ENCODE measurements around the gene ETV5. TPM values are rescaled to one million over a fixed set of nuclear protein-coding genes. Genes with fewer than 3 reads are reported as not detected.

The ETV5 gene
- total RNA-seq, 1 experiment from 2014 or later, result 16.2 TPM

DNA sequence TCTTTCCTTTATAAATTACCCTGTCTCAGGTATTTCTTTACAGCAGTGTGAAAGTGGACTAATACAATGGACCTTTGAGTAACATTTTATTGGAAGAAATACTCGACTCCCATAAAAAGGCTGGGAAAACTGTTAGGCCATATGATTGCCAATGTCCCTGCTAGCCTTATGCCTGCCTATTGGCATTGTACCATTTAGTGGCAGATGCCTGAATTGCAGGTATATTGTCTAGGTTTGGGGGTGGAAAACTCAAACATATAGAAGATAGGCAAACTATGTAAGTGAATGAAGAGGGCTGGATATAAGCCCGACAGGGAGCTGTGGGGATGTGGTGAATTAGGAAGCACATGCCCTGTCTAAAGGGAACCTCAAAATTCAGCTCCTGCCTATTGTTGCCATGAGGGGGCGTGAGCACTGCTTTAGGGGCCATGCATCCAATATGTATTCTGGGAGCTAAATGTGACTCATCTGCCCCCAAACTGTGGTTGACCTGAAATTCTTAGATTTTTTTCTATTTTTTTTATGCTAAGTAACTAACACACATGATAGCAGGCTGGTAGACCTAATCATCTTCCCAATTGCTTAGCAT, 105.9 kb downstream of the ETV5 start:
- no peaks in the 10 kb centered on the region for H3K36me3 Mint-ChIP-seq (ENCODE audit: insufficient read depth, unreplicated experiment)
- H3K27me3 Mint-ChIP-seq (ENCODE audit: insufficient read depth, unreplicated experiment), result peaks cover 6% of the 10 kb centered on the region
- H3K4me3 Mint-ChIP-seq (ENCODE audit: unreplicated experiment), result no peak overlapping the region
- no peak overlapping the region for H3K27ac Mint-ChIP-seq (ENCODE audit: unreplicated experiment)
- no peaks in the 10 kb centered on the region for H3K4me1 Mint-ChIP-seq (ENCODE audit: low read depth, unreplicated experiment)
- Histone ChIP-seq H3K36me3 (ENCODE audit: control insufficient read depth, insufficient read depth, low read length) (no peaks in the 10 kb centered on the region), H3K4me1 (no peaks in the 10 kb centered on the region), H3K4me3 (ENCODE audit: low read depth, low read length) (no peak overlapping the region), H3K9me3 (no peaks in the 10 kb centered on the region), H3K27me3 (replicated peaks; ENCODE audit: control insufficient read depth, insufficient read depth, low read length) (no peaks in the 10 kb centered on the region)
- TF ChIP-seq, protein P1, sequence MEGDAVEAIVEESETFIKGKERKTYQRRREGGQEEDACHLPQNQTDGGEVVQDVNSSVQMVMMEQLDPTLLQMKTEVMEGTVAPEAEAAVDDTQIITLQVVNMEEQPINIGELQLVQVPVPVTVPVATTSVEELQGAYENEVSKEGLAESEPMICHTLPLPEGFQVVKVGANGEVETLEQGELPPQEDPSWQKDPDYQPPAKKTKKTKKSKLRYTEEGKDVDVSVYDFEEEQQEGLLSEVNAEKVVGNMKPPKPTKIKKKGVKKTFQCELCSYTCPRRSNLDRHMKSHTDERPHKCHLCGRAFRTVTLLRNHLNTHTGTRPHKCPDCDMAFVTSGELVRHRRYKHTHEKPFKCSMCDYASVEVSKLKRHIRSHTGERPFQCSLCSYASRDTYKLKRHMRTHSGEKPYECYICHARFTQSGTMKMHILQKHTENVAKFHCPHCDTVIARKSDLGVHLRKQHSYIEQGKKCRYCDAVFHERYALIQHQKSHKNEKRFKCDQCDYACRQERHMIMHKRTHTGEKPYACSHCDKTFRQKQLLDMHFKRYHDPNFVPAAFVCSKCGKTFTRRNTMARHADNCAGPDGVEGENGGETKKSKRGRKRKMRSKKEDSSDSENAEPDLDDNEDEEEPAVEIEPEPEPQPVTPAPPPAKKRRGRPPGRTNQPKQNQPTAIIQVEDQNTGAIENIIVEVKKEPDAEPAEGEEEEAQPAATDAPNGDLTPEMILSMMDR (IDR thresholded peaks at IDR 0.05; ENCODE audit: insufficient read depth in 1 of 2, low read depth in 1 of 2, low read length in 1 of 2, severe bottlenecking in 1 of 2, unreplicated experiment in 1 of 2), result peak; percentile 11 to 29
- POLR2A ChIA-PET, result no interaction called here
- intact Hi-C loops (cut with micrococcal nuclease; ENCODE audit: unreplicated experiment), result loop anchor here (5.0 kb wide), 1 partner anchor 89 kb away; no protein-coding TSS in a partner anchor
- CTCF ChIA-PET, result interaction anchor here (0.6 to 1.0 kb wide), 4 partner anchors 19 to 379 kb away, joined by 3 read pairs; no protein-coding TSS in a partner anchor
- DNase-seq, result peak in 1 of 2 experiments; percentile 22
- no peaks in the 10 kb centered on the region for H3K9me3 Mint-ChIP-seq (ENCODE audit: unreplicated experiment)
- no TSS peak for BruUV-seq (replicated peaks)

DNA sequence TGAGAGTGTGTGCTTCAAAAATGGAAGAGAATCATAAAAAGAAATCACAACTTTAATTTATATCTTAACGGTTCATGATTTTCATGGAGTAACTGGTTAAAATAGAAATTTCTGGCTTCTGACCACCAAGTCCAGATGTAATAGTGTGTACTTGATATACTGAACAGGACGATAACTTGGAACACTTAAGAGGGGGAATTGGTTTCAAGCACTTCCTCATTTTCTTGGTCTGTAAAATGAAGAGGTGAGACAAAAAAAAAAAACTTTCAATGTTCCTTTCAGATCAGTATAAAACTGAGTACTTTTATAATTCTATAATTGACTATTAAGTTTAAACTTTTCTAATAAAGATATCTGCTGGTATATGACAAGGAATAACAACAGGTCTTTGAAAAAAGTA, 107.0 kb downstream of the ETV5 start:
- no TSS peak for BruUV-seq (replicated peaks)
- intact Hi-C loops (cut with micrococcal nuclease; ENCODE audit: unreplicated experiment), result loop anchor here (5.0 kb wide), 1 partner anchor 90 kb away; no protein-coding TSS in a partner anchor
- Mint-ChIP-seq H3K4me3 (ENCODE audit: unreplicated experiment) (no peak overlapping the region), H3K27me3 (ENCODE audit: insufficient read depth, unreplicated experiment) (peaks cover 6% of the 10 kb centered on the region), H3K36me3 (ENCODE audit: insufficient read depth, unreplicated experiment) (no peaks in the 10 kb centered on the region), H3K4me1 (ENCODE audit: low read depth, unreplicated experiment) (no peaks in the 10 kb centered on the region), H3K27ac (ENCODE audit: unreplicated experiment) (no peak overlapping the region), H3K9me3 (ENCODE audit: unreplicated experiment) (no peaks in the 10 kb centered on the region)
- TF ChIP-seq, protein P1 (IDR thresholded peaks at IDR 0.05; ENCODE audit: insufficient read depth in 1 of 2, low read depth in 1 of 2, low read length in 1 of 2, severe bottlenecking in 1 of 2, unreplicated experiment in 1 of 2), result no peak
- Histone ChIP-seq H3K4me3 (ENCODE audit: low read depth, low read length) (no peak overlapping the region), H3K27me3 (replicated peaks; ENCODE audit: control insufficient read depth, insufficient read depth, low read length) (no peaks in the 10 kb centered on the region), H3K9me3 (no peaks in the 10 kb centered on the region), H3K36me3 (ENCODE audit: control insufficient read depth, insufficient read depth, low read length) (no peaks in the 10 kb centered on the region), H3K4me1 (no peaks in the 10 kb centered on the region)
- no peak for DNase-seq
- ChIA-PET CTCF (no interaction called here), POLR2A (no interaction called here)

- POLR2A ChIA-PET, result no interaction called here
- H3K4me1 Mint-ChIP-seq (ENCODE audit: low read depth, unreplicated experiment), result no peaks in the 10 kb centered on the region
- TF ChIP-seq, protein P1 (IDR thresholded peaks at IDR 0.05; ENCODE audit: insufficient read depth in 1 of 2, low read depth in 1 of 2, low read length in 1 of 2, severe bottlenecking in 1 of 2, unreplicated experiment in 1 of 2), result no peak
These were observed 109.7 kb downstream of the ETV5 start for GRCh38 chr3:185999221-185999620.

More at GRCh38 chr3:185999221-185999620, 109.7 kb downstream of the ETV5 start:
- H3K9me3 ChIP-seq, result no peaks in the 10 kb centered on the region
- BruUV-seq (replicated peaks), result no TSS peak
- Mint-ChIP-seq H3K27me3 (ENCODE audit: insufficient read depth, unreplicated experiment) (peaks cover 6% of the 10 kb centered on the region), H3K27ac (ENCODE audit: unreplicated experiment) (no peak overlapping the region), H3K36me3 (ENCODE audit: insufficient read depth, unreplicated experiment) (no peaks in the 10 kb centered on the region), H3K4me3 (ENCODE audit: unreplicated experiment) (no peak overlapping the region), H3K9me3 (ENCODE audit: unreplicated experiment) (no peaks in the 10 kb centered on the region)
- H3K36me3 ChIP-seq (ENCODE audit: control insufficient read depth, insufficient read depth, low read length), result no peaks in the 10 kb centered on the region
- no peak overlapping the region for H3K4me3 ChIP-seq (ENCODE audit: low read depth, low read length)
- intact Hi-C loops (cut with micrococcal nuclease; ENCODE audit: unreplicated experiment), result no loop called here
- no peak for DNase-seq
- CTCF ChIA-PET, result no interaction called here
- H3K27me3 ChIP-seq (replicated peaks; ENCODE audit: control insufficient read depth, insufficient read depth, low read length), result no peaks in the 10 kb centered on the region
- no peaks in the 10 kb centered on the region for H3K4me1 ChIP-seq

Data from Caco-2 (cell line).